HCT116 (cell line): Measurements from ENCODE around the gene KCTD1. TPM values are rescaled to one million over a fixed set of nuclear protein-coding genes. Genes with fewer than 3 reads are reported as not detected.

Source experiments
- ATAC-seq: fragments of 200-7000 bp; cut with Tn5 transposase; 2 replicates; pipeline ENCODE4 v1.9.1; 2020; ENCODE audit warnings: mild to moderate bottlenecking, moderate library complexity
- BruUV-seq: library from RNA; stranded (reverse); fragments of 400-500 nt; replicated peaks from 2 replicates; lab custom pipeline; 2021; lab: Mats Ljungman, UMichigan
- CTCF ChIA-PET: fragments of 300-600 bp; sonication (Branson Sonifier 250); formaldehyde crosslinking; loops from one replicate; lab custom pipeline; 2021; ENCODE audit warnings: antibody characterized with exemption; lab: Charles Lee
- POLR2A ChIA-PET: fragments of 300-600, 350-600 bp; sonication (Branson Sonifier 250); formaldehyde crosslinking; loops from one replicate; lab custom pipeline; 2021; ENCODE audit warnings: antibody characterized with exemption; lab: Charles Lee
- RAD21 ChIA-PET, 2 experiments: fragments of 300-600 bp; sonication (Branson Sonifier 250); formaldehyde crosslinking; loops; one replicate each; lab custom pipeline; 2023; ENCODE audit warnings: low total read pairs in 2 of 2; ENCODE audit not compliant: uncharacterized antibody in 2 of 2, unreplicated experiment in 2 of 2, low non-redundant PET in 1 of 2; lab: Charles Lee
- DNase-seq: peaks from one replicate; pipeline ENCODE4 v3.0.0-alpha.2; 2010; ENCODE audit warnings: low read depth, low spot score
- H2AFZ ChIP-seq: fragments of 200-600 bp; shearing (Covaris generic), sonication (generic); 2 replicates; pipeline ENCODE4 v1.6.1; 2017; ENCODE audit warnings: low read depth, mixed run types, mixed read lengths, antibody characterized with exemption, low read length; ENCODE audit not compliant: poor library complexity, severe bottlenecking
- H3K27ac ChIP-seq: 2 replicates; pipeline ENCODE4 v1.5.1; 2012; ENCODE audit warnings: low read depth, low read length
- H3K27me3 ChIP-seq: fragments of 200-600 bp; sonication (generic); 2 replicates; pipeline ENCODE4 v1.6.1; 2016; ENCODE audit warnings: mixed run types, low read length, mixed read lengths; ENCODE audit not compliant: insufficient read depth
- H3K36me3 ChIP-seq, 2 experiments: fragments of 200-500 bp in 1 of 2; fragments of 200-600 bp in 1 of 2; sonication (Bioruptor generic) in 1 of 2; sonication (generic) in 1 of 2; 2 replicates each; pipeline versions ENCODE4 v1.5.1 to v1.6.1; 2014 to 2016; ENCODE audit warnings: low read length in 2 of 2, inconsistent platforms in 1 of 2, mixed read lengths in 1 of 2, mixed run types in 1 of 2; ENCODE audit not compliant: insufficient read depth in 2 of 2, control insufficient read depth in 1 of 2
- H3K4me1 ChIP-seq, 2 experiments: fragments of 200-600 bp in 1 of 2; sonication (generic) in 1 of 2; 2 replicates each; pipeline versions ENCODE4 v1.5.1 to v1.6.1; 2012 to 2017; ENCODE audit warnings: low read length in 2 of 2, inconsistent platforms in 1 of 2, mild to moderate bottlenecking in 1 of 2, mixed read lengths in 1 of 2, mixed run types in 1 of 2, moderate library complexity in 1 of 2; ENCODE audit not compliant: insufficient read depth in 2 of 2, control insufficient read depth in 1 of 2
- H3K4me2 ChIP-seq: fragments of 200-600 bp; sonication (generic); 2 replicates; pipeline ENCODE4 v1.6.1; 2017; ENCODE audit warnings: mixed run types, low read length, mixed read lengths
- H3K4me3 ChIP-seq, 2 experiments: fragments of 200-600 bp in 1 of 2; sonication (generic) in 1 of 2; replicated peaks in 1 of 2; 2 replicates each; pipeline ENCODE4 v1.5.1; 2011 to 2016; ENCODE audit warnings: low read length in 2 of 2, control low read depth in 1 of 2, low read depth in 1 of 2, mild to moderate bottlenecking in 1 of 2, mixed read lengths in 1 of 2, mixed run types in 1 of 2
- H3K79me2 ChIP-seq: fragments of 200-600 bp; sonication (generic); 2 replicates; pipeline ENCODE4 v1.6.1; 2017; ENCODE audit warnings: mild to moderate bottlenecking, mixed run types, low read length, moderate library complexity, mixed read lengths; ENCODE audit not compliant: insufficient read depth
- H3K9ac ChIP-seq: fragments of 200-600 bp; sonication (generic); 2 replicates; pipeline ENCODE4 v1.6.1; 2016; ENCODE audit warnings: low read length, mixed read lengths
- H3K9me2 ChIP-seq: fragments of 200-600 bp; sonication (generic), shearing (Covaris generic); 2 replicates; pipeline ENCODE4 v1.6.1; 2017; ENCODE audit warnings: mixed run types, mild to moderate bottlenecking, moderate library complexity; ENCODE audit not compliant: insufficient read depth
- H3K9me3 ChIP-seq, 2 experiments: fragments of 200-500 bp in 1 of 2; fragments of 200-600 bp in 1 of 2; sonication (Bioruptor generic) in 1 of 2; sonication (generic) in 1 of 2; 2 replicates each; pipeline ENCODE4 v1.6.1; 2014 to 2017; ENCODE audit warnings: low read length in 2 of 2, mixed read lengths in 2 of 2, inconsistent platforms in 1 of 2, low read depth in 1 of 2, mild to moderate bottlenecking in 1 of 2, mixed run types in 1 of 2, moderate library complexity in 1 of 2; ENCODE audit not compliant: control insufficient read depth in 1 of 2, insufficient read depth in 1 of 2
- H4K20me1 ChIP-seq: fragments of 200-600 bp; sonication (generic), shearing (Covaris generic); 2 replicates; pipeline ENCODE4 v1.6.1; 2017; ENCODE audit warnings: mixed run types, mild to moderate bottlenecking, moderate library complexity; ENCODE audit not compliant: insufficient read depth
- EGR1 ChIP-seq: IDR thresholded peaks from 2 replicates; pipeline ENCODE4 v1.6.1; 2012; ENCODE audit warnings: low read depth
- EZH2phosphoT487 ChIP-seq: fragments of 200-600 bp; IDR thresholded peaks from 2 replicates; pipeline ENCODE4 v1.6.1; 2018; ENCODE audit warnings: antibody characterized with exemption, borderline replicate concordance
- JUND ChIP-seq: IDR thresholded peaks from 2 replicates; pipeline ENCODE4 v1.6.1; 2012
- MAX ChIP-seq: IDR thresholded peaks from 2 replicates; pipeline ENCODE4 v1.6.1; 2012
- POLR2A ChIP-seq: IDR thresholded peaks from 2 replicates; pipeline ENCODE4 v1.7.0; 2011; ENCODE audit warnings: borderline replicate concordance; ENCODE audit not compliant: insufficient read depth, insufficient read length; ENCODE audit errors: extremely low read depth
- POLR2AphosphoS5 ChIP-seq: IDR thresholded peaks from 2 replicates; pipeline ENCODE4 v1.6.1; 2011; ENCODE audit warnings: mild to moderate bottlenecking, low read depth, low read length, moderate library complexity
- SP1 ChIP-seq: IDR thresholded peaks from 2 replicates; pipeline ENCODE4 v1.6.1; 2012; ENCODE audit warnings: low read depth
- SRF ChIP-seq: IDR thresholded peaks from 2 replicates; pipeline ENCODE4 v1.6.1; 2012; ENCODE audit warnings: low read depth
- TCF7L2 ChIP-seq: IDR thresholded peaks from 2 replicates; pipeline ENCODE4 v1.7.0; 2011; ENCODE audit warnings: borderline replicate concordance, inconsistent platforms; ENCODE audit not compliant: insufficient read depth, insufficient read length; ENCODE audit errors: extremely low read depth
- YY1 ChIP-seq: IDR thresholded peaks from 2 replicates; pipeline ENCODE4 v1.6.1; 2011; ENCODE audit warnings: low read length, low read depth, moderate library complexity, mild to moderate bottlenecking; ENCODE audit not compliant: insufficient replicate concordance; ENCODE audit errors: extremely low read depth
- ZBTB33 ChIP-seq: IDR thresholded peaks from 2 replicates; pipeline ENCODE4 v1.6.1; 2011; ENCODE audit warnings: mild to moderate bottlenecking, low read length, moderate library complexity; ENCODE audit not compliant: insufficient replicate concordance; ENCODE audit errors: extremely low read depth
- ZFX ChIP-seq: fragments of 450-650 bp; IDR thresholded peaks from 2 replicates; pipeline ENCODE4 v1.6.1; 2017
- intact Hi-C: fragments of 100-400 bp; cut with micrococcal nuclease; formaldehyde crosslinking; loops from 2 replicates; pipeline ENCODE4 v1.10.0; 2022
- total RNA-seq: library from RNA; stranded (reverse); gene quantifications from one replicate; pipeline ENCODE4 v1.2.1, GENCODE V29; 2021; ENCODE audit not compliant: unreplicated experiment
- TF ChIP-seq, protein P1 (sequence below): IDR thresholded peaks from 2 replicates; pipeline ENCODE4 v1.6.1; 2012; ENCODE audit warnings: low read depth

The KCTD1 gene
- total RNA-seq, 1 experiment from 2014 or later: 16.8 TPM

DNA sequence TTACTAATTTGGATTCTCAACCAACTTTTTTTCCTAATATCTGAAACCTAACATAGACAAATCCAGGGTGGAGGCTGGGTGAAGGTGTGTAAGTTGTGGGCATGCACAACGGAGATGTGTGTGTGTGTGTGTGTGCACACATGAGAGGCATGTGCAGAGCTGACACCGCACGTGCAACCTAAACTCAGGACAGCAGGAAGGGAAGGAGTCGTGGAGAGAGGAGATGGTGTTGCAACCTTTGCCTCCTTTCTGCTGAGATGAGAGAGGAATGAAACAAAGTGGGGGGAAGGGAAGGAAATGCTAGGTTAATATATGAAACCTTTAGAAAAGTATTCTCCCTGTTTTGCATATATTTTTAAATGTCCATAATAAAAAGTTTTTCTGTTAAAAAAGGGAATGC, 64.7 kb downstream of the KCTD1 start:
- H3K4me1 ChIP-seq: peaks cover 66 to 93% of the 10 kb centered on the region in 2 experiments
- ChIA-PET POLR2A (interaction anchor here (0.9 kb wide), 1 partner anchor 18 kb away, joined by 3 read pairs; no protein-coding TSS in a partner anchor), CTCF (interaction anchor here (1.6 kb wide), 1 partner anchor 100 kb away, joined by 3 read pairs; no protein-coding TSS in a partner anchor), RAD21 (no interaction called here)
- H3K79me2 ChIP-seq: no peaks in the 10 kb centered on the region; the same call in 1 of the 2 replicates
- peak overlapping the region; percentile 99 for H3K27ac ChIP-seq
- intact Hi-C loops: loop anchor here (5.0 kb wide), 2 partner anchors 64 to 174 kb away; partner anchors contain the start of gene KCTD1
- TF ChIP-seq YY1 (no peak), ZFX (no peak), SP1 (no peak), ZBTB33 (no peak), POLR2AphosphoS5 (no peak), SRF (no peak), TCF7L2 (no peak), EGR1 (no peak), POLR2A (no peak), JUND (no peak), MAX (no peak), EZH2phosphoT487 (no peak)
- TF ChIP-seq, protein P1, sequence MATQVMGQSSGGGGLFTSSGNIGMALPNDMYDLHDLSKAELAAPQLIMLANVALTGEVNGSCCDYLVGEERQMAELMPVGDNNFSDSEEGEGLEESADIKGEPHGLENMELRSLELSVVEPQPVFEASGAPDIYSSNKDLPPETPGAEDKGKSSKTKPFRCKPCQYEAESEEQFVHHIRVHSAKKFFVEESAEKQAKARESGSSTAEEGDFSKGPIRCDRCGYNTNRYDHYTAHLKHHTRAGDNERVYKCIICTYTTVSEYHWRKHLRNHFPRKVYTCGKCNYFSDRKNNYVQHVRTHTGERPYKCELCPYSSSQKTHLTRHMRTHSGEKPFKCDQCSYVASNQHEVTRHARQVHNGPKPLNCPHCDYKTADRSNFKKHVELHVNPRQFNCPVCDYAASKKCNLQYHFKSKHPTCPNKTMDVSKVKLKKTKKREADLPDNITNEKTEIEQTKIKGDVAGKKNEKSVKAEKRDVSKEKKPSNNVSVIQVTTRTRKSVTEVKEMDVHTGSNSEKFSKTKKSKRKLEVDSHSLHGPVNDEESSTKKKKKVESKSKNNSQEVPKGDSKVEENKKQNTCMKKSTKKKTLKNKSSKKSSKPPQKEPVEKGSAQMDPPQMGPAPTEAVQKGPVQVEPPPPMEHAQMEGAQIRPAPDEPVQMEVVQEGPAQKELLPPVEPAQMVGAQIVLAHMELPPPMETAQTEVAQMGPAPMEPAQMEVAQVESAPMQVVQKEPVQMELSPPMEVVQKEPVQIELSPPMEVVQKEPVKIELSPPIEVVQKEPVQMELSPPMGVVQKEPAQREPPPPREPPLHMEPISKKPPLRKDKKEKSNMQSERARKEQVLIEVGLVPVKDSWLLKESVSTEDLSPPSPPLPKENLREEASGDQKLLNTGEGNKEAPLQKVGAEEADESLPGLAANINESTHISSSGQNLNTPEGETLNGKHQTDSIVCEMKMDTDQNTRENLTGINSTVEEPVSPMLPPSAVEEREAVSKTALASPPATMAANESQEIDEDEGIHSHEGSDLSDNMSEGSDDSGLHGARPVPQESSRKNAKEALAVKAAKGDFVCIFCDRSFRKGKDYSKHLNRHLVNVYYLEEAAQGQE: no peak
- H3K4me3 ChIP-seq: no peak overlapping the region
- peak overlapping the region; percentile 82 for H3K4me2 ChIP-seq
- DNase-seq (no peak), ATAC-seq (no peak)
- no peaks in the 10 kb centered on the region for H4K20me1 ChIP-seq
- H3K36me3 ChIP-seq: no peaks in the 10 kb centered on the region
- H3K9me3 ChIP-seq: no peaks in the 10 kb centered on the region
- 0 out of 2 replicates have a peak, but pooled peaks cover 2% of the 10 kb centered on the region for H3K9me2 ChIP-seq
- no TSS peak for BruUV-seq
- H3K27me3 ChIP-seq: no peaks in the 10 kb centered on the region
- H2AFZ ChIP-seq: no peak overlapping the region
- H3K9ac ChIP-seq: peak overlapping the region; percentile 16; the same call in 1 of the 2 replicates
